ENCODE results near the gene PLEKHH1. TPM values are rescaled to one million over a fixed set of nuclear protein-coding genes. Genes with fewer than 3 reads are reported as not detected.

Gene PLEKHH1
- total RNA-seq, 1 donor from 2014 or later, result 10.1 TPM

- H3K36me3 ChIP-seq, result no peaks in the 10 kb centered on the region
- no peak for DNase-seq (ENCODE audit: low spot score)
- H3K27me3 ChIP-seq, result peaks cover 43% of the 10 kb centered on the region
- no peak overlapping the region for H3K9ac ChIP-seq
- peaks cover 15% of the 10 kb centered on the region for H3K4me1 Mint-ChIP-seq
- no peak overlapping the region for H2AFZ ChIP-seq (replicated peaks)
- no peaks in the 10 kb centered on the region for H4K20me1 ChIP-seq (ENCODE audit: low read depth)
- peaks cover 23% of the 10 kb centered on the region for H3K27me3 Mint-ChIP-seq (ENCODE audit: insufficient read depth, low read depth)
- H3K4me3 ChIP-seq, result no peak overlapping the region
- H3K4me2 ChIP-seq, result no peak overlapping the region
- no peaks in the 10 kb centered on the region for H3K36me3 Mint-ChIP-seq
- TF ChIP-seq, protein P1, sequence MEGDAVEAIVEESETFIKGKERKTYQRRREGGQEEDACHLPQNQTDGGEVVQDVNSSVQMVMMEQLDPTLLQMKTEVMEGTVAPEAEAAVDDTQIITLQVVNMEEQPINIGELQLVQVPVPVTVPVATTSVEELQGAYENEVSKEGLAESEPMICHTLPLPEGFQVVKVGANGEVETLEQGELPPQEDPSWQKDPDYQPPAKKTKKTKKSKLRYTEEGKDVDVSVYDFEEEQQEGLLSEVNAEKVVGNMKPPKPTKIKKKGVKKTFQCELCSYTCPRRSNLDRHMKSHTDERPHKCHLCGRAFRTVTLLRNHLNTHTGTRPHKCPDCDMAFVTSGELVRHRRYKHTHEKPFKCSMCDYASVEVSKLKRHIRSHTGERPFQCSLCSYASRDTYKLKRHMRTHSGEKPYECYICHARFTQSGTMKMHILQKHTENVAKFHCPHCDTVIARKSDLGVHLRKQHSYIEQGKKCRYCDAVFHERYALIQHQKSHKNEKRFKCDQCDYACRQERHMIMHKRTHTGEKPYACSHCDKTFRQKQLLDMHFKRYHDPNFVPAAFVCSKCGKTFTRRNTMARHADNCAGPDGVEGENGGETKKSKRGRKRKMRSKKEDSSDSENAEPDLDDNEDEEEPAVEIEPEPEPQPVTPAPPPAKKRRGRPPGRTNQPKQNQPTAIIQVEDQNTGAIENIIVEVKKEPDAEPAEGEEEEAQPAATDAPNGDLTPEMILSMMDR (IDR thresholded peaks at IDR 0.05), result no peak
- no peak for TF ChIP-seq EZH2 (IDR thresholded peaks at IDR 0.05)
- no peak for TF ChIP-seq EZH2phosphoT487 (IDR thresholded peaks at IDR 0.05)
- no peaks in the 10 kb centered on the region for H3K4me1 ChIP-seq
- H3K4me3 Mint-ChIP-seq, result no peak overlapping the region
- no peaks in the 10 kb centered on the region for H3K79me2 ChIP-seq (ENCODE audit: low read depth)
- no peak overlapping the region for H3K27ac ChIP-seq
- no peak overlapping the region for H3K27ac Mint-ChIP-seq
- no peaks in the 10 kb centered on the region for H3K9me3 ChIP-seq (ENCODE audit: low read depth)
- H3K9me3 Mint-ChIP-seq, result no peaks in the 10 kb centered on the region
- H3F3A ChIP-seq (ENCODE audit: low read depth), result peaks cover 8% of the 10 kb centered on the region
Observed at GRCh38 chr14:67510121-67510520, 23.0 kb upstream of the PLEKHH1 start.

- H3K27ac Mint-ChIP-seq, result no peak overlapping the region
- H3K79me2 ChIP-seq (ENCODE audit: low read depth), result no peaks in the 10 kb centered on the region
- TF ChIP-seq, protein P1 (IDR thresholded peaks at IDR 0.05), result no peak
- TF ChIP-seq EZH2 (IDR thresholded peaks at IDR 0.05) (no peak), EZH2phosphoT487 (IDR thresholded peaks at IDR 0.05) (no peak)
- H4K20me1 ChIP-seq (ENCODE audit: low read depth), result no peaks in the 10 kb centered on the region
- H3K4me1 ChIP-seq, result no peaks in the 10 kb centered on the region
- H3K4me3 Mint-ChIP-seq, result no peak overlapping the region
- H3K36me3 ChIP-seq, result no peaks in the 10 kb centered on the region
- no peak overlapping the region for H2AFZ ChIP-seq (replicated peaks)
- no peak overlapping the region for H3K4me2 ChIP-seq
- H3K4me1 Mint-ChIP-seq, result peaks cover 15% of the 10 kb centered on the region
- peaks cover 10% of the 10 kb centered on the region for H3F3A ChIP-seq (ENCODE audit: low read depth)
- peaks cover 28% of the 10 kb centered on the region for H3K27me3 Mint-ChIP-seq (ENCODE audit: insufficient read depth, low read depth)
- H3K9ac ChIP-seq, result no peak overlapping the region
- no peak overlapping the region for H3K27ac ChIP-seq
- DNase-seq (ENCODE audit: low spot score), result no peak
- H3K9me3 ChIP-seq (ENCODE audit: low read depth), result no peaks in the 10 kb centered on the region
- H3K36me3 Mint-ChIP-seq, result no peaks in the 10 kb centered on the region
- H3K4me3 ChIP-seq, result no peak overlapping the region
- peaks cover 50% of the 10 kb centered on the region for H3K27me3 ChIP-seq
- H3K9me3 Mint-ChIP-seq, result no peaks in the 10 kb centered on the region
Observed at GRCh38 chr14:67510836-67511235, 22.3 kb upstream of the PLEKHH1 start.

GRCh38 chr14:67512463-67513310 lies 20.4 kb upstream of the PLEKHH1 start:
- no peaks in the 10 kb centered on the region for H3K9me3 Mint-ChIP-seq
- H3K36me3 Mint-ChIP-seq, result no peaks in the 10 kb centered on the region
- Histone ChIP-seq H2AFZ (replicated peaks) (no peak overlapping the region), H4K20me1 (ENCODE audit: low read depth) (no peaks in the 10 kb centered on the region), H3K9me3 (ENCODE audit: low read depth) (no peaks in the 10 kb centered on the region), H3K9ac (no peak overlapping the region), H3F3A (ENCODE audit: low read depth) (peaks cover 22% of the 10 kb centered on the region), H3K4me3 (no peak overlapping the region), H3K27me3 (peaks cover 69% of the 10 kb centered on the region), H3K79me2 (ENCODE audit: low read depth) (no peaks in the 10 kb centered on the region), H3K36me3 (no peaks in the 10 kb centered on the region), H3K4me1 (no peaks in the 10 kb centered on the region), H3K4me2 (no peak overlapping the region), H3K27ac (no peak overlapping the region)
- no peak overlapping the region for H3K27ac Mint-ChIP-seq
- DNase-seq (ENCODE audit: low spot score), result no peak
- TF ChIP-seq, protein P1 (IDR thresholded peaks at IDR 0.05), result no peak
- TF ChIP-seq EZH2 (IDR thresholded peaks at IDR 0.05) (no peak), EZH2phosphoT487 (IDR thresholded peaks at IDR 0.05) (no peak)
- H3K4me3 Mint-ChIP-seq, result no peak overlapping the region
- peaks cover 15% of the 10 kb centered on the region for H3K4me1 Mint-ChIP-seq
- peaks cover 39% of the 10 kb centered on the region for H3K27me3 Mint-ChIP-seq (ENCODE audit: insufficient read depth, low read depth)
